H9 (cell line): ENCODE results near the gene RAB26. TPM values are rescaled to one million over a fixed set of nuclear protein-coding genes. Genes with fewer than 3 reads are reported as not detected.

Experiments
- DNase-seq: peaks from one replicate; pipeline ENCODE4 v3.0.0-alpha.2; 2017
- H2AFZ ChIP-seq: one replicate; pipeline ENCODE4 v1.6.1; 2013; ENCODE audit warnings: mild to moderate bottlenecking, low read length, control low read depth, moderate library complexity
- H2AK5ac ChIP-seq: 2 replicates; pipeline ENCODE4 v1.6.1; 2013; ENCODE audit warnings: low read length, control low read depth, mixed read lengths; ENCODE audit not compliant: insufficient read length
- H2BK120ac ChIP-seq: one replicate; pipeline ENCODE4 v1.6.1; 2013; ENCODE audit warnings: low read depth, mild to moderate bottlenecking, low read length, control low read depth, inconsistent platforms; ENCODE audit not compliant: poor library complexity, severe bottlenecking
- H2BK12ac ChIP-seq: 2 replicates; pipeline ENCODE4 v1.6.1; 2013; ENCODE audit warnings: low read length, control low read depth, mixed read lengths, low read depth; ENCODE audit not compliant: insufficient read length
- H2BK15ac ChIP-seq: 2 replicates; pipeline ENCODE4 v1.6.1; 2013; ENCODE audit warnings: low read depth, low read length, control low read depth
- H2BK20ac ChIP-seq: one replicate; pipeline ENCODE4 v1.6.1; 2013; ENCODE audit warnings: low read depth, mild to moderate bottlenecking, low read length, control low read depth, inconsistent platforms; ENCODE audit not compliant: poor library complexity, severe bottlenecking
- H2BK5ac ChIP-seq: 2 replicates; pipeline ENCODE4 v1.6.1; 2013; ENCODE audit warnings: low read length, control low read depth, mixed read lengths; ENCODE audit not compliant: insufficient read length
- H3K14ac ChIP-seq: 2 replicates; pipeline ENCODE4 v1.6.1; 2013; ENCODE audit warnings: low read length, control low read depth; ENCODE audit not compliant: insufficient read depth
- H3K18ac ChIP-seq: 2 replicates; pipeline ENCODE4 v1.6.1; 2013; ENCODE audit warnings: low read depth, mild to moderate bottlenecking, mixed read lengths, low read length, control low read depth; ENCODE audit not compliant: insufficient read length
- H3K23ac ChIP-seq: 2 replicates; pipeline ENCODE4 v1.6.1; 2013; ENCODE audit warnings: low read length, control low read depth, mixed read lengths, low read depth; ENCODE audit not compliant: insufficient read length
- H3K23me2 ChIP-seq: 2 replicates; pipeline ENCODE4 v1.6.1; 2013; ENCODE audit warnings: low read depth, mild to moderate bottlenecking, mixed read lengths, low read length, control low read depth; ENCODE audit not compliant: insufficient read length, poor library complexity, severe bottlenecking
- H3K27ac ChIP-seq: 2 replicates; pipeline ENCODE4 v1.5.1; 2013; ENCODE audit warnings: low read length, control low read depth, mixed read lengths, low read depth; ENCODE audit not compliant: insufficient read length
- H3K27me3 ChIP-seq: 2 replicates; pipeline ENCODE4 v1.6.1; 2013; ENCODE audit warnings: low read length, control low read depth, inconsistent platforms; ENCODE audit not compliant: insufficient read depth
- H3K4ac ChIP-seq: 2 replicates; pipeline ENCODE4 v1.6.1; 2013; ENCODE audit warnings: low read depth, mild to moderate bottlenecking, control low read depth, inconsistent platforms, low read length, moderate library complexity
- H3K4me1 ChIP-seq: 2 replicates; pipeline ENCODE4 v1.6.1; 2013; ENCODE audit warnings: low read length, control low read depth, inconsistent platforms; ENCODE audit not compliant: insufficient read depth
- H3K4me2 ChIP-seq: 2 replicates; pipeline ENCODE4 v1.6.1; 2013; ENCODE audit warnings: low read length, control low read depth, mixed read lengths; ENCODE audit not compliant: insufficient read length, insufficient read depth
- H3K56ac ChIP-seq: 2 replicates; pipeline ENCODE4 v1.6.1; 2013; ENCODE audit warnings: low read depth, mild to moderate bottlenecking, mixed read lengths, low read length, control low read depth; ENCODE audit not compliant: insufficient read length
- H3K79me1 ChIP-seq: 2 replicates; pipeline ENCODE4 v1.6.1; 2013; ENCODE audit warnings: low read depth, mild to moderate bottlenecking, moderate library complexity, low read length, control low read depth, inconsistent platforms; ENCODE audit not compliant: insufficient read depth, poor library complexity, severe bottlenecking
- H3K79me2 ChIP-seq: 2 replicates; pipeline ENCODE4 v1.6.1; 2013; ENCODE audit warnings: low read length, control low read depth, inconsistent platforms; ENCODE audit not compliant: insufficient read depth
- H3K9ac ChIP-seq: 2 replicates; pipeline ENCODE4 v1.6.1; 2013; ENCODE audit warnings: low read length, control low read depth, mixed read lengths; ENCODE audit not compliant: insufficient read length; ENCODE audit errors: extremely low read depth
- H3K9me3 ChIP-seq: one replicate; pipeline ENCODE4 v1.6.1; 2013; ENCODE audit warnings: low read depth, low read length, inconsistent platforms; ENCODE audit not compliant: control insufficient read depth
- H3T11ph ChIP-seq: one replicate; pipeline ENCODE4 v1.6.1; 2013; ENCODE audit warnings: mild to moderate bottlenecking, low read length, control low read depth, inconsistent platforms
- H4K20me1 ChIP-seq: one replicate; pipeline ENCODE4 v1.6.1; 2013; ENCODE audit not compliant: control insufficient read depth, insufficient read length, insufficient read depth
- H4K5ac ChIP-seq: 2 replicates; pipeline ENCODE4 v1.6.1; 2013; ENCODE audit warnings: low read depth, mild to moderate bottlenecking, mixed read lengths, low read length, control low read depth; ENCODE audit not compliant: insufficient read length
- H4K8ac ChIP-seq: replicated peaks from 2 replicates; pipeline ENCODE4 v1.6.1; 2013; ENCODE audit warnings: low read length, control low read depth, mixed read lengths, low read depth; ENCODE audit not compliant: insufficient read length
- H4K91ac ChIP-seq: 2 replicates; pipeline ENCODE4 v1.6.1; 2013; ENCODE audit warnings: low read depth, mild to moderate bottlenecking, moderate library complexity, mixed read lengths, low read length, control low read depth; ENCODE audit not compliant: insufficient read length
- H3K27ac Mint-ChIP-seq, 3 experiments: 2 replicates in 2 of 3; 3 replicates in 1 of 3; pipeline ENCODE4 v1.8.0; 2020 to 2021; ENCODE audit warnings: mixed read lengths in 3 of 3, mild to moderate bottlenecking in 1 of 3, moderate library complexity in 1 of 3
- H3K27me3 Mint-ChIP-seq: 2 replicates; pipeline ENCODE4 v1.8.0; 2021; ENCODE audit warnings: low read depth, mild to moderate bottlenecking, moderate library complexity, mixed read lengths
- H3K36me3 Mint-ChIP-seq, 3 experiments: 2 replicates in 2 of 3; 3 replicates in 1 of 3; pipeline ENCODE4 v1.8.0; 2020 to 2021; ENCODE audit warnings: low read depth in 3 of 3, mixed read lengths in 3 of 3; ENCODE audit not compliant: insufficient read depth in 1 of 3
- H3K4me1 Mint-ChIP-seq, 2 experiments: 2 replicates each; pipeline ENCODE4 v1.8.0; 2020; ENCODE audit warnings: mixed read lengths in 2 of 2
- H3K4me3 Mint-ChIP-seq, 2 experiments: 2 replicates in 1 of 2; 3 replicates in 1 of 2; pipeline ENCODE4 v1.8.0; 2020 to 2021; ENCODE audit warnings: mild to moderate bottlenecking in 2 of 2, mixed read lengths in 2 of 2, moderate library complexity in 1 of 2
- H3K9me3 Mint-ChIP-seq, 2 experiments: 2 replicates in 1 of 2; 3 replicates in 1 of 2; pipeline ENCODE4 v1.8.0; 2020; ENCODE audit warnings: mild to moderate bottlenecking in 2 of 2, mixed read lengths in 2 of 2, moderate library complexity in 1 of 2
- WGBS: extraction: QIAGEN DNeasy Blood & Tissue Kit; methylation state at CpG from one replicate; pipeline ENCODE4 v1.1.7; 2013; ENCODE audit warnings: missing lambda C conversion rate, low lambda C conversion rate, mixed read lengths; ENCODE audit not compliant: insufficient read length; ENCODE audit errors: extremely low coverage; 5-methylcytosine and 5-hydroxymethylcytosine counted together
- total RNA-seq: library from RNA; stranded (reverse); gene quantifications from 2 replicates; pipeline ENCODE4 v1.2.1, GENCODE V29; 2021
- TF ChIP-seq, protein P1 (sequence below): fragments of 200-600 bp; sonication (generic); conservative IDR thresholded peaks from 3 replicates; pipeline ENCODE4 v1.8.0; 2021; ENCODE audit warnings: antibody characterized with exemption, mild to moderate bottlenecking

The RAB26 gene
- total RNA-seq, 1 experiment from 2014 or later: 2.4 TPM

DNA sequence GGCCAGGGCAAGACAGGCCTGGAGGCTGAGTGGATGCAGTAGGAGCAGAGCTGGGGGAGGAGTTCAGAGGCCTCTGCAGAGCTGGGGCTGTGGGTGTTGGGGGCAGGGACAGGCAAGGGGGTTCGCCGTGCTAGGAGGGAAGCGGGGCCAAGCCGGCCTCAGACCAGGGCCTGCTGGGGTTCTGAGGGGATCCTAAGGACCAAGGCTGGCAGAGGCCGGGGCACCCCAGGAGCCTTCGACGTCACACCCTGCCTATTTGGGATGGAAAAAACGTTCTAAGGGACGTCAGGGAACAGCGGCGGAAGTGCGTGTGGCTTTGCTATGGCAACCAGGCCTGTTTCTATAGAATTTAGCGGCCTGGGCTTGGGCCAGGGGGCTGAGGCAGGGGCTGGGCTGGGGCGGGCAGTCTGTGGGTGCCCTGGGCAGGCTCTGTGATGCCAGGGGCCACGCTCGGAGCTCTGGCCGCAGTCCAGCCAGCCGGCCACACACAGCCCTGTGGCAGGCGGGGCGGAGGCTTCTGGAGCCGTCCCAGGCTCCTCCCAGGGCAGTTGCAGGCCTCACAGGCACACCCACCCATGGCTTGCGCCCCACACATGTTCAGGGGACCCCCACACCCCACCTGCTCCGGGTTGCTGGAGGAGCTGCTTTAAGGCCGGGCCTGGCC is 10.9 kb downstream of the RAB26 start:
- no CpG with 5 or more reads among the region's 24 CpGs for WGBS
- no peak for DNase-seq
- Histone ChIP-seq H3K9ac (peak overlapping the region; percentile 23), H3K56ac (no peak overlapping the region), H2AK5ac (no peak overlapping the region), H3K4me2 (no peak overlapping the region), H3K27me3 (no peaks in the 10 kb centered on the region), H4K8ac (no peak overlapping the region), H4K20me1 (peaks cover 2% of the 10 kb centered on the region), H3K18ac (no peak overlapping the region), H3K79me2 (peaks cover 53% of the 10 kb centered on the region; the same call in 1 of the 2 replicates), H2BK12ac (no peak overlapping the region), H3K23ac (no peak overlapping the region), H2BK20ac (no peak overlapping the region), H2BK120ac (no peak overlapping the region), H3K9me3 (no peaks in the 10 kb centered on the region), H3K27ac (no peak overlapping the region), H4K91ac (no peak overlapping the region), H2BK15ac (no peak overlapping the region), H4K5ac (no peak overlapping the region), H3K4me1 (no peaks in the 10 kb centered on the region; the same call in 1 of the 2 replicates), H3K14ac (peak overlapping the region; percentile 21; the same call in 1 of the 2 replicates), H3K23me2 (peaks cover 8% of the 10 kb centered on the region), H3K4ac (no peak overlapping the region), H3K79me1 (peaks cover 17% of the 10 kb centered on the region), H2AFZ (no peak overlapping the region), H2BK5ac (no peak overlapping the region), H3T11ph (no peak overlapping the region)
- H3K36me3 Mint-ChIP-seq: peaks cover 18 to 30% (median 21%) of the 10 kb centered on the region in 3 experiments
- TF ChIP-seq, protein P1, sequence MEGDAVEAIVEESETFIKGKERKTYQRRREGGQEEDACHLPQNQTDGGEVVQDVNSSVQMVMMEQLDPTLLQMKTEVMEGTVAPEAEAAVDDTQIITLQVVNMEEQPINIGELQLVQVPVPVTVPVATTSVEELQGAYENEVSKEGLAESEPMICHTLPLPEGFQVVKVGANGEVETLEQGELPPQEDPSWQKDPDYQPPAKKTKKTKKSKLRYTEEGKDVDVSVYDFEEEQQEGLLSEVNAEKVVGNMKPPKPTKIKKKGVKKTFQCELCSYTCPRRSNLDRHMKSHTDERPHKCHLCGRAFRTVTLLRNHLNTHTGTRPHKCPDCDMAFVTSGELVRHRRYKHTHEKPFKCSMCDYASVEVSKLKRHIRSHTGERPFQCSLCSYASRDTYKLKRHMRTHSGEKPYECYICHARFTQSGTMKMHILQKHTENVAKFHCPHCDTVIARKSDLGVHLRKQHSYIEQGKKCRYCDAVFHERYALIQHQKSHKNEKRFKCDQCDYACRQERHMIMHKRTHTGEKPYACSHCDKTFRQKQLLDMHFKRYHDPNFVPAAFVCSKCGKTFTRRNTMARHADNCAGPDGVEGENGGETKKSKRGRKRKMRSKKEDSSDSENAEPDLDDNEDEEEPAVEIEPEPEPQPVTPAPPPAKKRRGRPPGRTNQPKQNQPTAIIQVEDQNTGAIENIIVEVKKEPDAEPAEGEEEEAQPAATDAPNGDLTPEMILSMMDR: no peak
- no peaks in the 10 kb centered on the region for H3K27me3 Mint-ChIP-seq
- peak overlapping the region in 1 of 2 experiments; percentile 61; a peak in 1 of 5 replicates for H3K4me3 Mint-ChIP-seq
- peak overlapping the region; percentile 83 to 92 (median 91); a peak in 6 of 7 replicates for H3K27ac Mint-ChIP-seq
- H3K4me1 Mint-ChIP-seq: peaks cover 16 to 30% of the 10 kb centered on the region in 2 experiments
- peaks cover 0 to 7% of the 10 kb centered on the region in 2 experiments; a peak in 2 of 5 replicates for H3K9me3 Mint-ChIP-seq
